HG03460 (cell line): Measurements from ENCODE around the gene C17orf58.
A peak's percentile ranks its signal among the peaks of the same experiment; 100 is the strongest.
"Not testable (repeated sequence)": the region's sequence is repeated elsewhere in the genome, so short reads cannot be mapped to it uniquely, and the experiment has no call there.

ENCODE experiments used
- ATAC-seq: cut with Tn5 transposase; IDR thresholded peaks from one replicate; pipeline ENCODE4 v1.9.1; 2021; ENCODE audit not compliant: unreplicated experiment

The C17orf58 gene

DNA sequence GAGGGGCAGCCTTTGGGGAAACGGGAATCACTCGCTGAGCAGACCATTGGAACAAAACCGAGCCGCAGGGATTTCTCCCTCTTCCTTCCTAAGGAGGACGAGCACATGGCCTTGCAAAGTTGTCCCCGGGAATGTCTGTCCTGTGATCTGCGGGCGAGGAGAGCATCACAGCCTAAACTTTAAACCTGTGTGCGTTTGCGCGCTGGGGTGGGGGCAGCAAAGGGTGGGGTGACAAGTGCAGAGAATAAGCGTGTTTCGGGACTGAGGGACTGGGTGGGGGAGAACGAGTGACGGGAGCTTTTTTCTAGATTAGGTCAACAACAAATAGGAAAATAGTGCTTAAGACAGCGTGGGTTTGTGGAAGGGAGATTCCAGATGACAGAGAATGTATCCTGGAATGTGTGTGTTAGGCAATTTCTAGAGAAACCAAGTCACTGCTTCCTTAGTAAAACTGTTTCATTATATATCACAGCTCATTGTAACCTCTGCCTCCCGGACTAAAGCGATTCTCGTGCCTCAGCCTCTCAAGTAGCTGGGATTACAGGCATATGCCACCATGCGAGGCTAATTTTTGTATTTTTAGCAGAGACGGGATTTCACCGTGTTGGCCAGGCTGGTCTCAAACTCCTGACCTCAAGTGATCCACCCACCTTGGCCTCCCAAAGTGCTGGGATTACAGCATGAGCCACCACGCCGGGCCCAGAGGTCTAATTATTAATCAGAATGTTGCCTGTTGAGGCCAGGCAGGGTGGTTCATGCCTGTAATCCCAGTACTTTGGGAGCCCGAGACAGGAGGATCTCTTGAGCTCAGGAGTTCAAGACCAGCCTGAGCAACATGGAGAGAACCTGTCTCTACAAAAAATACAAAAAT lies at the start of gene C17orf58:
Gene C17orf58, minus strand, starts transcription at position 169 of the 871 bp plus-strand sequence. CDS start 271 bp downstream, outside the sequence.
- not testable (repeated sequence) for ATAC-seq

- ATAC-seq, result no peak
These were observed 40.3 kb upstream of the C17orf58 start for GRCh38 chr17:68036304-68037147.

- peak; percentile 91 for ATAC-seq
These were observed 39.4 kb upstream of the C17orf58 start, which contains the start of gene KPNA2 for GRCh38 chr17:68035523-68036303. TSS of gene KPNA2 (plus strand) at chr17:68035735. CDS start at chr17:68037133, 1,398 bp downstream.

DNA sequence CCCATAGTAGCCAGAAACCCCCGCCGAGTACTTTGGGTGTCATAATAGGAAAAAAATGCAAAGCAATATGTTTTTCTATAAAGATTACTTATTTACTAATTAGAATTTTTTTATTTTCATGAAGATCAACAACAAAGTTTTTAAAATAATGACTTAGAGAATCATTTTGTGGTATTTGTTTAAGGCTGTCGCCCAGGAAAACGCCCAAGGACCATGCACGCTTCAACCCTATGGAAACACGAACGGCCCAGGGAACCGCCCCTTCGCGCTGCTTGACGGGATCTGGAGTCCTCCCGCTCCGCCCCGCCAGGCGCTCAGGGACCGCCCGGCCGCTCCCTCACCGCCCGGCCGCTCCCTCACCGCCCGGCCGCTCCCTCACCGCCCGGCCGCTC lies 38.9 kb upstream of the C17orf58 start:
- ATAC-seq, result peak; percentile 84

DNA sequence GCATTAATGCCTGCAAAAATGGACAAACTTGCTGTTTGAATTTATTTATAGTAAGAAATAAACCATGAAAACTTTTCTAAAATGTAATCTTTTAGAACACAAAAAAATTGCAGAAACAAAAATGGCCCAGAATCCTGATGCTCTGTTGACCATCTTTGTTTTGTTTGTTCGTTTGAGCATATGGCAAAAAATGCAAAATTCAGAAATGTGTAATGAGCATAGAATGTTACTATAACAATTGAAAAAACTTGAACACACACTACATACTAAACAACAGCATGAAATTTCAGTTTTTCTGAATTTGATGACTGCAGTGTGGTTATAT lies 38.1 kb upstream of the C17orf58 start:
- ATAC-seq, result no peak

DNA sequence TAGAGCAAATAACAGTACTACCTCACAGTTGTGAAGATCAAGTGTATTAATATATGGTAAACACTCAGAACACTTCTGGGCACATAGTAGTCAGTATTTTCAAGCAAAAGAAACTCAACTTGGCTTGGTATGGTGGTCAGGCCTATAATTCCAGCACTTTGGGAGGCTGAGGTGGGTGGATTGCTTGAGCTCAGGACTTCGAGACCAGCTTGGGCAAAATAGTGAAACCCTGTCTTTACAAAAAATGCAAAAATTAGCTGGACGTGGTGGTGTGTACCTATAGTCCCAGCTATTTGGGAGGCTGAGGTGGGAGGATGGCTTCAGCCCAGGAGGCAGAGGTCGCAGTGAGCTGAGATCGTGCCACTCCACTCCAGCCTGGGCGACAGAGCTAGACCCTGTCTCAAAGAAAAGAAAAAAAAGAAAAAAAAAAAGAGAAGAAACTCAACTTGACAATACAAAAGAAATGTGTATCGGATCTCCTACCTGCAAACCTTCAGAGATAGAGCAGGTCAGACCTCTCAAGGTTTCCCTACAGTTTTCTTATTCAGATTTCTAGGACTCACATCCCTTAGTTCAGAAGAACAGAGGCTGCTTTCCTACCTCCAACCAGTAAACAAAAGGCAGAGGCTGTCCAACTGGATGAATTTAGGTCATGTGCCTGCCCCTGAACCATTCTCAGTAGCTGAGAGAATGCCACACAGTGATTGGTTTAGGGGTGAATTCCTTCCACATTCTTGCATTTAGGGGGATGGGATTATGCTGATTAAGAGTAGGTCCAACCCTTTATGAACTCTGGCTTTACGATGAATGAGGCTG lies 37.6 kb upstream of the C17orf58 start:
- no peak for ATAC-seq

GRCh38 chr17:68029512-68030215 lies 33.4 kb upstream of the C17orf58 start:
- no peak for ATAC-seq

DNA sequence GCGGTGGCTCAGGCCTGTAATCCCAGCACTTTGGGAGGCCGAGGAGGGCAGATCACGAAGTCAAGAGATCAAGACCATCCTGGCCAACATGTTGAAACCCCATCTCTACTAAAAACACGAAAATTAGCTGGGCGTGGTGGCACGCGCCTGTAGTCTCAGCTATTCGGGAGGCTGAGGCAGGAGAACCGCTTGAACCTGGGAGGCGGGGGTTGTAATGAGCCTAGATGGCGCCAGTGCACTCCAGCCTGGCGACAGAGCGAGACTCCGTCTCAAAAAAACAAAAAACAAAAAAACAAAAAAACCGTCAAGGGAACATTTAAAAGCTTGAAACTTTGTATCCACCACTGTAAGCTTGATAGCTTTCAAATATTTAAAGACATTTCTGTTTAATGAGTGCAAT lies 26.3 kb upstream of the C17orf58 start:
- ATAC-seq, result not testable (repeated sequence)

- ATAC-seq, result no peak
These were observed 25.7 kb upstream of the C17orf58 start for GRCh38 chr17:68021963-68022362.

- not testable (repeated sequence) for ATAC-seq
These were observed 24.5 kb upstream of the C17orf58 start for GRCh38 chr17:68020791-68021190.

- ATAC-seq, result peak; percentile 14
These were observed 24.1 kb upstream of the C17orf58 start for GRCh38 chr17:68020409-68020756.

DNA sequence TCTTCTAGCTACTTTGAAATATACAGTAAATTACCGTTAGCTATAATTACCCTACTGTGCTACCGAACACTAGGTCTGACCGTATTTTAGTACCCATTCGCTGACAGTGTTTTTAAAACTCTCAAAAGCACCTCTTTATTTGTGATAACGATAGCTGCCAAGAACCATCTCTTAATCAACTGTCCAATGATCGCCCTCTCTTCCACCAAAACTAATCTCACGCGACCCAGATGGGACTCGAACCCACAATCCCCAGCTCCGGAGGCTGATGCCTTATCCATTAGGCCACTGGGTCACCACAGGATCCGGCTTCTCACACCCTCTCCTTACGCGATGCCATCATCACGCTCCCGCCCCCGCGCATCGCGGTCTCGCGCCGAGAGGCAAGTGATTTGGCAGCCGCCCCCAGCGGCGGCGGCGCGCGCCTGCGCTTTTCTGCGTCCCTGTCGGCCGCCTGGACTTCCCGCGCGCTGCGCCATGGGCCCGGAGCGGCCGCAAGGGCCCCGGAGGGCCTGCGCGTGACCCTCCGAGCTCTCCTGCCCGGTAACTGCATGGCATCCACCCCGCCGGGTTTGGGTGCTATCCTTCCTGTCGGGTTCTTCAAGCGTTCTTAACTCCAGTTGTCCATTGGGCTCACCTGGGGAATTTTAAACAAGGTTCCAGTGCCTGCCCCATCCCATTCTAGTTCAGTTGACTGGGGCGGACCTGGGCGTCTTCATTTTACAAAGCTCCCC lies 23.6 kb upstream of the C17orf58 start:
- ATAC-seq, result peak; percentile 90

GRCh38 chr17:68019336-68019674 lies 23.0 kb upstream of the C17orf58 start:
- no peak for ATAC-seq

DNA sequence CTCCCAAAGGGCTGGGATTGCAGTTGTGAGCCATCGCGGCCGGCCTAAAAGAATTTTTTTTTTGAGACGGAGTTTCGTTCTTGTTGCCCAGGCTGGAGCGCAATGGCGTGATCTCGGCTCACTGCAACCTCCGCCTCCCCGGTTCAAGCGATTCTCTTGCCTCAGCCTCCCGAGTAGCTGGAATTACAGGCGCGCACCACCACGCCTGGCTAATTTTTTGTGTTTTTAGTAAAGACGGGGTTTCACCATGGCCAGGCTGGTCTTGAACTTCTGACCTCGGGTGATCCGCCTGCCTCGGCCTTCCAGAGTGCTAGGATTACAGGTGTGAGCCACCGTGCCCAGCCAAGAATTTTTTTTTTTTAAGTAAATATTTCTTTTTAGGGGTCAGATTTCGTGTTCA lies 22.2 kb upstream of the C17orf58 start:
- ATAC-seq, result not testable (repeated sequence)

GRCh38 chr17:68016838-68017237 lies 20.6 kb upstream of the C17orf58 start:
- no peak for ATAC-seq

GRCh38 chr17:68015081-68015723 lies 18.9 kb upstream of the C17orf58 start:
- ATAC-seq, result no peak

DNA sequence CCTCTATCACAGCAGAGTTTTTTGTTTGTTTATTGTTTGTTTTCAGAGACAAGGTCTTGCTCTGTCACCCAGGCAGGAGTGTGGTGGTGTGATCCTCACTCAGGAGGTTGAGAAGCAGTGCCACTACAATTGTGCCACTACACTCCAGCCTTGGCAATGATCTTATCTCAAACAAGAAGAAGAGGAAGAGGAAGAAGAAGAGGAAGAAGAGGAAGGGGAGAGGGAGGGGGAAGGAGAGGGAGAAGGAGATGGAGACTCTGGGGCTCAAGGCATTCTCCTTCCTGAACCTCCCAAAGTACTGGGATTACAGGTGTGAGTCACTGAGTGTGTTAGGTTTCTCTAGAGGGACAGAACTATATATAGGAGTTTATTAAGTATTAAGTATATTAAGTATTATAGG lies 17.1 kb upstream of the C17orf58 start:
- ATAC-seq, result no peak

DNA sequence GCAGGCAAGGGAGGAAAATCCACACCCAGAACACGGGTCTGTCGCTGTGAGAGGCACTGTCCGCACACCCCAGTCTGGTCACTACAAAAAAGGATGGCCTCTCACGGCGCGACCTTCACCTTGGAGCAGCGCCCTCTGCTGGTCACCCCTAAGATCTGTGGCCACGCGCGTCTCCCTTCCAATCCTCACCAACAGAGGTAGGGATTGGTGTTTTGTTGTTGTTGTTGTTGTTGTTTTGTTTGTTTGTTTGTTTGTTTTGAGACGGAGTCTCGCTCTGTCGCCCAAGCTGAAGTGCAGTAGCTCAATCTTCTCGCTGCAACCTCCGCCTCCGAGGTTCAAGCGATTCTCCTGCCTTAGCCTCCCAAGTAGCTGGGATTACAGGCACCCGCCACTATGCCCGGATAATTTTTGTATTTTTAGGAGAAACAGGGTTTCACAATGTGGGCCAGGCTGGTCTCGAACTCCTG lies 15.0 kb upstream of the C17orf58 start:
- ATAC-seq, result no peak

GRCh38 chr17:68006797-68007196 lies 10.5 kb upstream of the C17orf58 start:
- no peak for ATAC-seq
